Vagina (tissue), 2 donors: ENCODE results near the gene SLC16A13.

Source experiments
- CTCF ChIP-seq, 3 experiments: fragments of 450-650 bp in 2 of 3; fragments of 200-600 bp in 1 of 3; sonication (generic) in 1 of 3; IDR thresholded peaks; one replicate each; pipeline ENCODE4 v1.5.1; 2017 to 2019; ENCODE audit warnings: antibody characterized with exemption in 3 of 3, mild to moderate bottlenecking in 2 of 3, moderate library complexity in 2 of 3
- POLR2A ChIP-seq, 2 donors: fragments of 450-650 bp; IDR thresholded peaks; one replicate each; pipeline ENCODE4 v1.6.1; 2017; ENCODE audit warnings: antibody characterized with exemption in 2 of 2, mild to moderate bottlenecking in 2 of 2, moderate library complexity in 2 of 2

GRCh38 chr17:7014995-7015958 lies 20.5 kb upstream of the SLC16A13 start:
- peak in 1 of 2 donors; percentile 81 for TF ChIP-seq POLR2A (IDR thresholded peaks at IDR 0.05)
- no peak for TF ChIP-seq CTCF (IDR thresholded peaks at IDR 0.05)
